HepG2 (cell line): ENCODE data around the gene HAGHL. TPM values are rescaled to one million over a fixed set of nuclear protein-coding genes. Genes with fewer than 3 reads are reported as not detected.
"Not testable (repeated sequence)": the region's sequence is repeated elsewhere in the genome, so short reads cannot be mapped to it uniquely, and the experiment has no call there.

Source experiments
- ATAC-seq: fragments of 200-7000 bp; cut with Tn5 transposase; 3 replicates; pipeline ENCODE4 v1.9.1; 2020; ENCODE audit warnings: mild to moderate bottlenecking, moderate library complexity
- BruUV-seq: library from RNA; stranded (reverse); fragments of 400-500 nt; replicated peaks from 2 replicates; lab custom pipeline; 2021; lab: Mats Ljungman, UMichigan
- CTCF ChIA-PET: fragments of 300-600 bp; formaldehyde crosslinking; extraction: SDS; loops from one replicate; lab custom pipeline; 2021; ENCODE audit warnings: low total read pairs, inconsistent platforms, low intra/inter-chr PET ratio; lab: Yijun Ruan, JAX
- POLR2A ChIA-PET: fragments of 350-600 bp; sonication (Branson Sonifier 250); formaldehyde crosslinking; loops from one replicate; lab custom pipeline; 2020; ENCODE audit warnings: antibody characterized with exemption, inconsistent platforms; lab: Yijun Ruan, JAX
- DNase-seq: peaks from one replicate; pipeline ENCODE4 v3.0.0-alpha.2; 2015; ENCODE audit warnings: low spot score
- FAIRE-seq: peaks from 3 replicates; lab custom pipeline; 2011; peaks lifted over from hg19 to GRCh38; lab: Jason Lieb, UNC
- H2AFZ ChIP-seq: one replicate; pipeline ENCODE4 v1.6.1; 2011; ENCODE audit warnings: low read length, inconsistent platforms
- H3K27ac ChIP-seq: fragments of 300-600 bp; 3 replicates; pipeline ENCODE4 v1.8.0; 2011; ENCODE audit warnings: mixed run types, mild to moderate bottlenecking, mixed read lengths, low read length, inconsistent platforms; ENCODE audit not compliant: insufficient read depth; ENCODE audit errors: extremely low read length
- H3K27me3 ChIP-seq, 2 experiments: fragments of 200-600 bp in 1 of 2; 2 replicates in 1 of 2; 3 replicates in 1 of 2; pipeline versions ENCODE4 v1.6.0 to v1.8.0; 2011; ENCODE audit warnings: low read length in 2 of 2, mild to moderate bottlenecking in 2 of 2, moderate library complexity in 2 of 2, inconsistent platforms in 1 of 2; ENCODE audit not compliant: insufficient read depth in 2 of 2, control insufficient read depth in 1 of 2
- H3K36me3 ChIP-seq, 2 experiments: fragments of 200-600 bp in 1 of 2; replicated peaks in 1 of 2; 2 replicates in 1 of 2; 3 replicates in 1 of 2; pipeline versions ENCODE4 v1.5.1 to v1.8.0; 2011; ENCODE audit warnings: low read length in 2 of 2, inconsistent platforms in 1 of 2; ENCODE audit not compliant: insufficient read depth in 2 of 2, control insufficient read depth in 1 of 2
- H3K4me1 ChIP-seq: 2 replicates; pipeline ENCODE4 v1.5.1; 2012; ENCODE audit warnings: low read length, inconsistent platforms; ENCODE audit not compliant: insufficient read depth
- H3K4me2 ChIP-seq: 2 replicates; pipeline ENCODE4 v1.6.0; 2011; ENCODE audit warnings: low read depth, low read length, inconsistent platforms
- H3K4me3 ChIP-seq, 3 experiments: fragments of 200-600 bp in 1 of 3; sonication (generic), shearing (Covaris generic) in 1 of 3; replicated peaks in 1 of 3; 2 replicates each; pipeline ENCODE4 v1.5.1; 2011 to 2016; ENCODE audit warnings: low read length in 3 of 3, inconsistent platforms in 2 of 3, low read depth in 2 of 3, mild to moderate bottlenecking in 2 of 3, control low read depth in 1 of 3, mixed read lengths in 1 of 3; ENCODE audit not compliant: insufficient read depth in 1 of 3
- H3K79me2 ChIP-seq: one replicate; pipeline ENCODE4 v1.6.1; 2011; ENCODE audit warnings: low read length, inconsistent platforms; ENCODE audit not compliant: insufficient read depth
- H3K9ac ChIP-seq: 2 replicates; pipeline ENCODE4 v1.6.0; 2011; ENCODE audit warnings: mild to moderate bottlenecking, low read depth, low read length, inconsistent platforms; ENCODE audit not compliant: insufficient read depth
- H3K9me3 ChIP-seq: 2 replicates; pipeline ENCODE4 v1.5.1; 2012; ENCODE audit warnings: mild to moderate bottlenecking, low read length
- H4K20me1 ChIP-seq: 2 replicates; pipeline ENCODE4 v1.6.0; 2011; ENCODE audit warnings: inconsistent platforms, mild to moderate bottlenecking, low read length, moderate library complexity; ENCODE audit not compliant: insufficient read depth
- BHLHE40 ChIP-seq: IDR thresholded peaks from 2 replicates; pipeline ENCODE4 v1.6.1; 2011; ENCODE audit warnings: low read length, improper control_type of control experiment
- CTCF ChIP-seq: sonication (generic); formaldehyde crosslinking; IDR thresholded peaks from 2 replicates; pipeline ENCODE4 v1.5.0; 2020; ENCODE audit warnings: mild to moderate bottlenecking, missing genetic modification reagents, moderate library complexity
- ELF1 ChIP-seq: sonication (generic); formaldehyde crosslinking; IDR thresholded peaks from 2 replicates; pipeline ENCODE4 v1.4.0; 2020; ENCODE audit warnings: missing genetic modification reagents
- FOSL1 ChIP-seq: sonication (generic); formaldehyde crosslinking; IDR thresholded peaks from 2 replicates; pipeline ENCODE4 v1.9.0; 2021; ENCODE audit warnings: missing genetic modification reagents, borderline replicate concordance
- HMGXB4 ChIP-seq, 2 experiments: sonication (generic) in 1 of 2; formaldehyde crosslinking in 1 of 2; IDR thresholded peaks; 2 replicates each; pipeline versions ENCODE4 v1.4.0 to v1.6.1; 2018 to 2020; ENCODE audit warnings: missing genetic modification reagents in 2 of 2, borderline replicate concordance in 1 of 2, low read depth in 1 of 2, mild to moderate bottlenecking in 1 of 2, missing biosample characterization in 1 of 2
- JUND ChIP-seq: sonication (generic); formaldehyde crosslinking; IDR thresholded peaks from 2 replicates; pipeline ENCODE4 v1.8.0; 2022; ENCODE audit warnings: mild to moderate bottlenecking, missing genetic modification reagents
- KDM2A ChIP-seq: sonication (generic); formaldehyde crosslinking; IDR thresholded peaks from 2 replicates; pipeline ENCODE4 v1.4.0; 2020; ENCODE audit warnings: low read depth, missing genetic modification reagents, borderline replicate concordance
- MXD3 ChIP-seq: IDR thresholded peaks from 2 replicates; pipeline ENCODE4 v1.6.1; 2016; ENCODE audit warnings: mild to moderate bottlenecking, missing biosample characterization, missing genetic modification reagents
- POGK ChIP-seq: sonication (generic); formaldehyde crosslinking; conservative IDR thresholded peaks from 2 replicates; pipeline ENCODE4 v1.8.0; 2022; ENCODE audit warnings: mild to moderate bottlenecking, moderate library complexity, missing genetic modification reagents
- RAD21 ChIP-seq: fragments of 450-650 bp; formaldehyde crosslinking; IDR thresholded peaks from 2 replicates; pipeline ENCODE4 v1.5.0; 2020; ENCODE audit warnings: mild to moderate bottlenecking
- RARA ChIP-seq: IDR thresholded peaks from 2 replicates; pipeline ENCODE4 v1.6.1; 2016; ENCODE audit warnings: missing genetic modification reagents, missing compliant biosample characterization
- REPIN1 ChIP-seq: sonication (generic); formaldehyde crosslinking; IDR thresholded peaks from 2 replicates; pipeline ENCODE4 v1.8.0; 2022; ENCODE audit warnings: missing genetic modification reagents, low read depth, mild to moderate bottlenecking, borderline replicate concordance
- STAG1 ChIP-seq: sonication (generic); formaldehyde crosslinking; IDR thresholded peaks from 2 replicates; pipeline ENCODE4 v1.4.0; 2020; ENCODE audit warnings: missing genetic modification reagents
- YEATS4 ChIP-seq: sonication (generic); formaldehyde crosslinking; IDR thresholded peaks from 2 replicates; pipeline ENCODE4 v1.4.0; 2020; ENCODE audit warnings: missing genetic modification reagents, borderline replicate concordance
- ZMYM2 ChIP-seq: sonication (generic); formaldehyde crosslinking; IDR thresholded peaks from 2 replicates; pipeline ENCODE4 v1.8.0; 2022; ENCODE audit warnings: mild to moderate bottlenecking, missing genetic modification reagents
- ZNF629 ChIP-seq: sonication (generic); formaldehyde crosslinking; conservative IDR thresholded peaks from 2 replicates; pipeline ENCODE4 v1.5.0; 2020; ENCODE audit warnings: missing genetic modification reagents
- WGBS: methylation state at CpG from one replicate; pipeline ENCODE4 v1.1.6; 2017; ENCODE audit warnings: low lambda C conversion rate; 5-methylcytosine and 5-hydroxymethylcytosine counted together
- in situ Hi-C: cut with HindIII; loops from 2 replicates; pipeline ENCODE4 v1.10.0; 2017; ENCODE audit warnings: low pct_unique_long_range_greater_than_20kb; ENCODE audit not compliant: extremely low pct_ligation_motif_present
- intact Hi-C: fragments of 100-400 bp; cut with micrococcal nuclease; formaldehyde crosslinking; loops from one replicate; pipeline ENCODE4 v1.10.0; 2022; ENCODE audit not compliant: unreplicated experiment
- polyA plus RNA-seq, 8 experiments: library from polyadenylated mRNA; depleted of rRNA in 3 of 8; stranded (reverse) in 7 of 8; unstranded in 1 of 8; fragments of >200 nt; fragmentation: Illumina TruSeq in 4 of 8; extraction: Trizol in 4 of 8; gene quantifications; 2 replicates each; pipeline versions ENCODE4 v1.2.1 to v1.2.3, GENCODE V29; 2011 to 2016; ENCODE audit warnings: low read depth in 4 of 8, missing spikeins in 1 of 8, mixed read lengths in 1 of 8; ENCODE audit not compliant: insufficient read depth in 1 of 8
- total RNA-seq, 5 experiments: library from RNA; depleted of rRNA; stranded (reverse); fragments of >200 nt; fragmentation: Illumina TruSeq; extraction: Trizol; gene quantifications; 2 replicates each; pipeline ENCODE4 v1.2.3, GENCODE V29; 2016; ENCODE audit warnings: low read depth in 1 of 5

The HAGHL gene
- total and polyA plus RNA-seq, 2 of the 13 experiments (the other 11 are each of a cell fraction or from before 2014, with no cell fraction given), result 3.4 to 8.4 TPM

- ATAC-seq (peak; percentile 14), FAIRE-seq (peak; percentile 83), DNase-seq (peak; percentile 93)
- H3K36me3 ChIP-seq, BruUV-seq, H4K20me1 ChIP-seq, H3K9me3 ChIP-seq, H2AFZ ChIP-seq, H3K4me2 ChIP-seq, H3K9ac ChIP-seq, intact Hi-C loops, H3K4me3 ChIP-seq, H3K27ac ChIP-seq, H3K79me2 ChIP-seq: not testable (repeated sequence)
- H3K27me3 ChIP-seq, result peaks cover 3 to 36% of the 10 kb centered on the region in 2 experiments; a peak in 4 of 5 replicates
- WGBS, result 22% methylated on average over 13 of the region's 13 CpGs
- CTCF ChIA-PET, result interaction anchor here (1.1 to 2.3 kb wide), 3 partner anchors 21 to 73 kb away, joined by 3 to 19 read pairs (median 13); partner anchors contain the start of gene CIAO3
- peaks cover 35% of the 10 kb centered on the region for H3K4me1 ChIP-seq
- in situ Hi-C loops, result loop anchor here (5.0 kb wide), 1 partner anchor 75 kb away; the partner anchor contains the start of genes CHTF18 and RPUSD1
- POLR2A ChIA-PET, result interaction anchor here (0.6 to 1.4 kb wide), 8 partner anchors 8 to 75 kb away, joined by 3 to 9 read pairs (median 4); partner anchors contain the start of genes ANTKMT, CHTF18, CIAO3 and HAGHL
- 0 out of 2 replicates have a peak, but pooled peaks have one; percentile 33 for TF ChIP-seq BHLHE40
- peak in 1 of 2 experiments; percentile 41; a peak in 2 of 4 replicates for TF ChIP-seq HMGXB4 (CRISPR knock-in tag; IDR thresholded peaks at IDR 0.05; ENCODE audit: borderline replicate concordance in 1 of 2, low read depth in 1 of 2)
- peak; percentile 21; the same call in 1 of the 2 replicates for TF ChIP-seq YEATS4 (CRISPR knock-in tag)
- TF ChIP-seq JUND, result 0 out of 2 replicates have a peak, but pooled peaks have one; percentile 51
- 0 out of 2 replicates have a peak, but pooled peaks have one; percentile 4 for TF ChIP-seq ZNF629 (CRISPR knock-in tag)
- TF ChIP-seq RAD21 (CRISPR knock-in tag), result peak; percentile 61; the same call in 1 of the 2 replicates
- peak; percentile 30; the same call in 1 of the 2 replicates for TF ChIP-seq RARA (CRISPR knock-in tag)
- TF ChIP-seq REPIN1 (CRISPR knock-in tag), result 0 out of 2 replicates have a peak, but pooled peaks have one; percentile 31
- peak; percentile 63; the same call in 1 of the 2 replicates for TF ChIP-seq FOSL1 (CRISPR knock-in tag)
- TF ChIP-seq CTCF (CRISPR knock-in tag), result peak; percentile 81
- TF ChIP-seq STAG1 (CRISPR knock-in tag), result peak; percentile 55
- peak; percentile 89 for TF ChIP-seq ZMYM2
- TF ChIP-seq POGK (CRISPR knock-in tag), result 0 out of 2 replicates have a peak, but pooled peaks have one; percentile 37
- peak; percentile 67; the same call in 1 of the 2 replicates for TF ChIP-seq KDM2A (CRISPR knock-in tag)
- 0 out of 2 replicates have a peak, but pooled peaks have one; percentile 13 for TF ChIP-seq MXD3
- 0 out of 2 replicates have a peak, but pooled peaks have one; percentile 12 for TF ChIP-seq ELF1 (CRISPR knock-in tag)
These were observed 14.1 kb upstream of the HAGHL start for GRCh38 chr16:712740-713250.
